SK-N-SH (cell line): Measurements from ENCODE around the gene DPP4. TPM values are rescaled to one million over a fixed set of nuclear protein-coding genes. Genes with fewer than 3 reads are reported as not detected.

Source experiments
- CTCF ChIA-PET: fragments of 300-600, 350-600 bp; formaldehyde crosslinking; extraction: SDS; loops from one replicate; lab custom pipeline; 2021; lab: Yijun Ruan, JAX
- POLR2A ChIA-PET: fragments of 350-600 bp; sonication (Branson Sonifier 250); formaldehyde crosslinking; extraction: SDS; loops from one replicate; lab custom pipeline; 2020; ENCODE audit warnings: antibody characterized with exemption, inconsistent platforms; lab: Yijun Ruan, JAX
- DNase-seq: peaks from one replicate; pipeline ENCODE4 v3.0.0; 2012
- H2AFZ ChIP-seq: fragments of 200-600 bp; sonication (generic); 2 replicates; pipeline ENCODE4 v1.8.1; 2016; ENCODE audit warnings: antibody characterized with exemption, mild to moderate bottlenecking, low read depth
- H3F3A ChIP-seq: fragments of 200-600 bp; sonication (generic); replicated peaks from 2 replicates; pipeline ENCODE3; 2016; ENCODE audit warnings: antibody characterized with exemption, mild to moderate bottlenecking; ENCODE audit not compliant: insufficient read depth
- H3K27ac ChIP-seq, 2 experiments: fragments of 200-500 bp in 1 of 2; fragments of 200-600 bp in 1 of 2; sonication (Bioruptor generic) in 1 of 2; sonication (generic), shearing (Covaris generic) in 1 of 2; 2 replicates each; pipeline versions ENCODE4 v1.5.1 to v1.6.1; 2014 to 2016; ENCODE audit warnings: low read depth in 2 of 2, inconsistent platforms in 1 of 2, low read length in 1 of 2, mild to moderate bottlenecking in 1 of 2, mixed read lengths in 1 of 2
- H3K27me3 ChIP-seq: fragments of 200-600 bp; sonication (generic), shearing (Covaris generic); 2 replicates; pipeline ENCODE4 v1.6.1; 2016; ENCODE audit warnings: mixed run types; ENCODE audit not compliant: insufficient read depth
- H3K36me3 ChIP-seq, 2 experiments: fragments of 200-500 bp in 1 of 2; fragments of 200-600 bp in 1 of 2; sonication (Bioruptor generic) in 1 of 2; sonication (generic) in 1 of 2; replicated peaks in 1 of 2; 2 replicates each; pipeline versions ENCODE3 to v1.5.1; 2014 to 2016; ENCODE audit warnings: low read length in 1 of 2, mild to moderate bottlenecking in 1 of 2; ENCODE audit not compliant: insufficient read depth in 2 of 2, control insufficient read depth in 1 of 2
- H3K4me1 ChIP-seq, 2 experiments: fragments of 200-500 bp in 1 of 2; fragments of 200-600 bp in 1 of 2; sonication (Bioruptor generic) in 1 of 2; sonication (generic), shearing (Covaris generic) in 1 of 2; 2 replicates each; pipeline versions ENCODE4 v1.5.1 to v1.6.1; 2014 to 2016; ENCODE audit warnings: low read depth in 1 of 2, low read length in 1 of 2, mixed run types in 1 of 2; ENCODE audit not compliant: insufficient read depth in 2 of 2, control insufficient read depth in 1 of 2
- H3K4me2 ChIP-seq: fragments of 200-600 bp; sonication (generic), shearing (Covaris generic); 2 replicates; pipeline ENCODE4 v1.6.1; 2017; ENCODE audit warnings: mixed run types
- H3K4me3 ChIP-seq, 2 experiments: fragments of 200-500 bp in 1 of 2; fragments of 200-600 bp in 1 of 2; sonication (Bioruptor generic) in 1 of 2; sonication (generic), shearing (Covaris generic) in 1 of 2; 2 replicates each; pipeline versions ENCODE4 v1.5.1 to v1.8.1; 2014 to 2016; ENCODE audit warnings: low read depth in 2 of 2, inconsistent platforms in 1 of 2, low read length in 1 of 2, mild to moderate bottlenecking in 1 of 2, mixed read lengths in 1 of 2, moderate library complexity in 1 of 2
- H3K79me2 ChIP-seq: fragments of 200-600 bp; sonication (generic); 2 replicates; pipeline ENCODE4 v1.8.1; 2017; ENCODE audit warnings: mild to moderate bottlenecking; ENCODE audit not compliant: insufficient read depth
- H3K9ac ChIP-seq: fragments of 200-600 bp; sonication (generic); 2 replicates; pipeline ENCODE4 v1.6.1; 2017; ENCODE audit warnings: mixed run types
- H3K9me2 ChIP-seq: fragments of 200-600 bp; sonication (generic); 2 replicates; pipeline ENCODE4 v1.6.1; 2017; ENCODE audit warnings: mixed run types
- H3K9me3 ChIP-seq: fragments of 200-600 bp; sonication (generic); 2 replicates; pipeline ENCODE4 v1.6.1; 2017; ENCODE audit warnings: mixed run types, mild to moderate bottlenecking, moderate library complexity
- H4K20me1 ChIP-seq: fragments of 200-600 bp; sonication (generic); 2 replicates; pipeline ENCODE4 v1.6.1; 2017; ENCODE audit warnings: mild to moderate bottlenecking, mixed run types; ENCODE audit not compliant: insufficient read depth
- CHD2 ChIP-seq: fragments of 150-350 bp; IDR thresholded peaks from 2 replicates; pipeline ENCODE4 v1.6.1; 2018; ENCODE audit warnings: low read length; ENCODE audit not compliant: partially characterized antibody
- EZH2phosphoT487 ChIP-seq: fragments of 200-600 bp; sonication (generic); IDR thresholded peaks from 2 replicates; pipeline ENCODE4 v1.6.1; 2017; ENCODE audit warnings: low read depth, mixed run types, mild to moderate bottlenecking, antibody characterized with exemption, moderate library complexity, borderline replicate concordance
- FOSL2 ChIP-seq: IDR thresholded peaks from 2 replicates; pipeline ENCODE4 v1.4.0; 2012; ENCODE audit warnings: low read depth, mild to moderate bottlenecking, moderate library complexity, borderline replicate concordance
- FOXM1 ChIP-seq: IDR thresholded peaks from 2 replicates; pipeline ENCODE4 v1.4.0; 2012; ENCODE audit warnings: low read depth, mild to moderate bottlenecking
- JUND ChIP-seq: IDR thresholded peaks from 2 replicates; pipeline ENCODE4 v1.4.0; 2012
- NRF1 ChIP-seq: IDR thresholded peaks from 2 replicates; pipeline ENCODE4 v1.6.1; 2012; ENCODE audit warnings: low read depth, mild to moderate bottlenecking, low read length
- POLR2AphosphoS5 ChIP-seq: IDR thresholded peaks from 2 replicates; pipeline ENCODE4 v1.6.1; 2012; ENCODE audit warnings: low read depth, low read length
- RCOR1 ChIP-seq: fragments of 150-350 bp; IDR thresholded peaks from 2 replicates; pipeline ENCODE4 v1.6.1; 2017; ENCODE audit warnings: antibody characterized with exemption, low read length
- RXRA ChIP-seq: IDR thresholded peaks from 2 replicates; pipeline ENCODE4 v1.4.0; 2012; ENCODE audit warnings: low read depth, mild to moderate bottlenecking, borderline replicate concordance
- TAF1 ChIP-seq: IDR thresholded peaks from 2 replicates; pipeline ENCODE4 v1.6.1; 2012; ENCODE audit warnings: low read depth, mild to moderate bottlenecking, low read length, moderate library complexity, borderline replicate concordance
- TCF12 ChIP-seq: IDR thresholded peaks from 2 replicates; pipeline ENCODE4 v1.4.0; 2012
- WGBS: methylation state at CpG from one replicate; pipeline ENCODE4 v1.1.6; 2017; ENCODE audit warnings: low lambda C conversion rate; 5-methylcytosine and 5-hydroxymethylcytosine counted together
- polyA plus RNA-seq, 3 experiments: library from polyadenylated mRNA; depleted of rRNA; stranded (reverse); fragments of >200 nt; gene quantifications; 2 replicates each; pipeline ENCODE4 v1.2.3, GENCODE V29; 2012
- TF ChIP-seq, protein P1 (sequence below): IDR thresholded peaks from 2 replicates; pipeline ENCODE4 v1.4.0; 2012; ENCODE audit warnings: low read depth

Gene DPP4
- polyA plus RNA-seq, 1 of the 3 experiments (the other 2 are of a cell fraction), result 5.0 TPM

DNA sequence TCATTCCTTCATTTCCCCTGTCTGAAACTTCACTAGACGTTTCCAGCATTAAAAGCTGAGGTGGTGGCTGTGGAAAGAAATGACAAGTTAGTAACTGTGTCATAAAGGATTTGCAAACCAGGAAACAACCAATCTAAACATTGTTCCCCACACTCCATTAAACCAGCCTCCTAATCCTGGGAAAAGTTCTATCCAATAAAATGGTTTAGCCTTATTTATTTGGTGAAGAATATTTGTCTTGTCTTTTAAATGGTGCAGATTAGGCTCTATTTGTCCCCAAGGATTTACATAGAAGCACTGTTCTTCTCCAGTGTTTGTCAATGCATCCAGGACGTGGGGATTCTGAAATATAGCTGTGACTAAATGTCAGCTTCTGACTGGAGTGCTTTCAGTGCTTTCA, 10.5 kb upstream of the DPP4 start:
- H3F3A ChIP-seq, result peaks cover 2% of the 10 kb centered on the region
- no peak overlapping the region for H2AFZ ChIP-seq
- TF ChIP-seq POLR2AphosphoS5, result no peak
- TF ChIP-seq, all 33 proteins: peak for 0
- Histone ChIP-seq H3K9me2 (no peaks in the 10 kb centered on the region), H3K27ac (peak overlapping the region in 1 of 2 experiments; percentile 43; a peak in 1 of 4 replicates), H3K4me3 (no peak overlapping the region), H3K36me3 (no peaks in the 10 kb centered on the region), H3K27me3 (no peaks in the 10 kb centered on the region), H3K9ac (no peak overlapping the region), H4K20me1 (no peaks in the 10 kb centered on the region), H3K9me3 (peaks cover 4% of the 10 kb centered on the region; the same call in 1 of the 2 replicates), H3K4me1 (peaks cover 0 to 12% of the 10 kb centered on the region in 2 experiments; a peak in 2 of 4 replicates), H3K4me2 (no peak overlapping the region), H3K79me2 (no peaks in the 10 kb centered on the region)
- ChIA-PET POLR2A (no interaction called here), CTCF (no interaction called here)
- 53% methylated on average over 2 of the region's 2 CpGs for WGBS
- no peak for DNase-seq

DNA sequence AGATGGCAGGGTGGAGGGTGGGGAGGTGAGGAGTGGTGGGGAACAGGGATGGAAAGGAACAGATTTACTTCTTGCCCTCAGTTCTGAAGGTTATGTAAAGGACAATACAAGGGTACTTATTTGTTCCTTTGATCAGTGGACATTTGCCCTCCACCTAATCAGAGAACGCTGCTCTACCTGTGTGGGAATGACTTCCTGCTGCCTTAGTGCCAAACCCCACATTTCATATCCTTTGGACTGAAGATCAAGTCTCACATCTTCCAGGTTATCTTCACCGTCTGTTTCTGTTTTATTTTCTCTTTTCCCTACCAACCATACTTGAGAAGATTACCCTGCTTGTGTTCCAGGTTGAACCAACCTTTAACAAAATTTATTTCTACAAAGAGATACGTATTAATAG, 8.7 kb upstream of the DPP4 start:
- no peaks in the 10 kb centered on the region for H4K20me1 ChIP-seq
- H3K27me3 ChIP-seq, result no peaks in the 10 kb centered on the region
- H3K4me1 ChIP-seq, result peaks cover 0 to 11% of the 10 kb centered on the region in 2 experiments; a peak in 1 of 4 replicates
- POLR2A ChIA-PET, result no interaction called here
- H3K36me3 ChIP-seq, result no peaks in the 10 kb centered on the region
- no peak overlapping the region for H3K4me2 ChIP-seq
- H3K4me3 ChIP-seq, result no peak overlapping the region
- DNase-seq, result no peak
- peaks cover 10% of the 10 kb centered on the region; the same call in 1 of the 2 replicates for H3K9me3 ChIP-seq
- no peak overlapping the region for H2AFZ ChIP-seq
- no peak overlapping the region for H3K27ac ChIP-seq
- no peaks in the 10 kb centered on the region for H3K9me2 ChIP-seq
- 71% methylated on average over 3 of the region's 3 CpGs for WGBS
- no peaks in the 10 kb centered on the region for H3K79me2 ChIP-seq
- H3K9ac ChIP-seq, result no peak overlapping the region
- CTCF ChIA-PET, result no interaction called here
- peaks cover 1% of the 10 kb centered on the region for H3F3A ChIP-seq
- no peak for TF ChIP-seq TAF1
- TF ChIP-seq, protein P1, sequence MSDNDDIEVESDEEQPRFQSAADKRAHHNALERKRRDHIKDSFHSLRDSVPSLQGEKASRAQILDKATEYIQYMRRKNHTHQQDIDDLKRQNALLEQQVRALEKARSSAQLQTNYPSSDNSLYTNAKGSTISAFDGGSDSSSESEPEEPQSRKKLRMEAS, result no peak
- TF ChIP-seq JUND, result no peak
- no peak for TF ChIP-seq TCF12
- TF ChIP-seq CHD2, result no peak
- TF ChIP-seq FOXM1, result no peak
- TF ChIP-seq NRF1, result no peak
- TF ChIP-seq EZH2phosphoT487, result no peak
- no peak for TF ChIP-seq RCOR1

DNA sequence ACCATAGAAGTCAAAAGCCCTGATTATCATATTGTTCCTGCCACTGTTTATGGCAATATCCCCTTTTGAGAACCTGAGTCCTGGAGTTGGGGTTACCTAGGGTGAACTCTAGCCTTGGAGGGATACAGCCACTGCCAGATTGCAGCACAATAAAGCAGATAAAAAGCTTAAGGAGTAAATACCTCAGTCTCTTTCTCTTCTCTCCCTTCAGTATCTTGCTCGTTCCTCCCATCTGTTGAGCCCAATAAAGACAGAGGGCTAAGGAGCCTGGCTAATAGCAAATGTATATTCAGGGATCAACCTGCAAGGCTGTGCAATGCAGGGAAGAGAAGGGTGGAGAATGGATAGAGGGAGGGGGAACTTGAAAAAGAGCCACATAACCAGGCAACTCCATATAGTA, 8.0 kb upstream of the DPP4 start:
- Histone ChIP-seq H3K4me3 (no peak overlapping the region), H3K4me2 (no peak overlapping the region), H3K27ac (no peak overlapping the region), H3K9me3 (peaks cover 10% of the 10 kb centered on the region; the same call in 1 of the 2 replicates), H2AFZ (no peak overlapping the region), H3F3A (no peaks in the 10 kb centered on the region), H3K79me2 (no peaks in the 10 kb centered on the region), H3K9me2 (no peaks in the 10 kb centered on the region), H3K4me1 (peaks cover 0 to 11% of the 10 kb centered on the region in 2 experiments; a peak in 1 of 4 replicates), H3K9ac (no peak overlapping the region), H3K36me3 (no peaks in the 10 kb centered on the region), H4K20me1 (no peaks in the 10 kb centered on the region), H3K27me3 (no peaks in the 10 kb centered on the region)
- WGBS, result 40% methylated on average over 1 of the region's 1 CpG
- TF ChIP-seq RXRA, result no peak
- TF ChIP-seq, protein P1, result no peak
- TF ChIP-seq FOSL2, result no peak
- POLR2A ChIA-PET, result no interaction called here
- no peak for DNase-seq
- CTCF ChIA-PET, result no interaction called here
